Thoracic aorta (tissue), 2 donors: ENCODE measurements around the gene MAP3K14. TPM values are rescaled to one million over a fixed set of nuclear protein-coding genes. Genes with fewer than 3 reads are reported as not detected.

Experiments used
- ATAC-seq: fragments of 150-250 bp; one replicate; pipeline ENCODE4 v1.8.0; 2017; ENCODE audit warnings: low read depth; ENCODE audit not compliant: insufficient number of reproducible peaks, low FRiP score
- DNase-seq: peaks from one replicate; pipeline ENCODE4 v3.0.0-alpha.2; 2020; ENCODE audit warnings: low spot score
- H3K27ac ChIP-seq, 2 donors: fragments of 200-600 bp; sonication (generic); 1 replicate in 1 of 2; 2 replicates in 1 of 2; pipeline ENCODE4 v1.5.1; 2016; ENCODE audit warnings: mild to moderate bottlenecking in 2 of 2, moderate library complexity in 2 of 2
- H3K27me3 ChIP-seq: fragments of 200-600 bp; sonication (generic); replicated peaks from 2 replicates; pipeline ENCODE4 v1.6.0; 2016; ENCODE audit warnings: mild to moderate bottlenecking; ENCODE audit not compliant: insufficient read depth
- H3K36me3 ChIP-seq: fragments of 200-600 bp; sonication (generic); one replicate; pipeline ENCODE4 v1.5.1; 2016
- H3K4me1 ChIP-seq, 2 donors: fragments of 200-600 bp; sonication (generic); 1 replicate in 1 of 2; 2 replicates in 1 of 2; pipeline versions ENCODE4 v1.5.1 to v1.6.0; 2016; ENCODE audit warnings: low read depth in 2 of 2, mild to moderate bottlenecking in 1 of 2; ENCODE audit not compliant: control insufficient read depth in 1 of 2
- H3K4me3 ChIP-seq: fragments of 200-600 bp; sonication (generic); 2 replicates; pipeline ENCODE4 v1.5.1; 2016; ENCODE audit warnings: mild to moderate bottlenecking
- H3K9me3 ChIP-seq: fragments of 200-600 bp; sonication (generic); 2 replicates; pipeline ENCODE4 v1.5.1; 2016
- total RNA-seq, 2 donors: library from RNA; depleted of rRNA; stranded (reverse); fragments of >200 nt; gene quantifications; one replicate each; pipeline versions ENCODE4 v1.1.0 to v1.2.3, GENCODE V29; 2016
- TF ChIP-seq, protein P1 (sequence below): fragments of 200-600 bp; sonication (generic); IDR thresholded peaks from one replicate; pipeline ENCODE4 v1.5.1; 2019; ENCODE audit warnings: antibody characterized with exemption

Gene MAP3K14
- total RNA-seq, 2 donors from 2014 or later: 10.1 to 10.7 TPM

DNA sequence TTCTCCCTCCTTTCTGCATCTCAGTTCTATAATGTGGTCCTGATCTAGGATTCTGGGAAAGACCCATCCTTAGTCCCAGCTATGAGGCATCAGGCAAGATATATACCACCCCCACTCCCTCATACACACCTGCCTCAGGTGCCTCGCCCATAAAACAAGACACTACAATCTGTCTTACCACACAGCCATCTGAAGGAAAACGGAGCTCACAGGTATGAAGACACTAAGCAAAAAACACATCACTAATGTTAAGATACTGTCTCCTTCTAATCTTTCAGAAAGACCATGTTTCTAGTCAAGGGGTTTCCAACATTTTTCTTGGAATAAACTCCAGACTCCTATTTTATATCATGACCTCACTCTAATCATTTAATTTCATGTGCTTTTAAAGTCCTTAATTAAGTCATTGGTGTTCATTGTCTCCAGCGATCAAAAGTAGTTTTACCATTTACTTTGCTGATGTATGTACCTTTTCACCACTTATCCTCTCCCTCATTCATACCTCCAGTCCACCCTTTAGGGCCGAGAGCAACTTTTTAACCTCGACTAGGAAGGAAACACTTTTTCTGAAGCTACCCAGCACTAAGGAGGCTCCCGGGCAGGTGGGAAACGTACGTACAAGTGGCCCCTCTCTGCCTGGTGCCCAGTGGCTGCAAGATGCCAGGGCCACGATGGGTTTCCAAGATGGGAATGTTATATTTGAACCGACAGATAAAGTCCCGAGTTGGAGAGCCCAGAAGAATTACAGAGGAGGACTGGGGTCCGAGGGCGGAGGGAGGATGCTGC is 979 bp downstream of the MAP3K14 start:
- Histone ChIP-seq H3K4me3 (peak overlapping the region; percentile 78), H3K27me3 (no peaks in the 10 kb centered on the region), H3K36me3 (no peaks in the 10 kb centered on the region), H3K27ac (peak overlapping the region; percentile 87), H3K9me3 (no peaks in the 10 kb centered on the region), H3K4me1 (peaks cover 55 to 88% of the 10 kb centered on the region in 2 donors)
- no peak for DNase-seq
- TF ChIP-seq, protein P1, sequence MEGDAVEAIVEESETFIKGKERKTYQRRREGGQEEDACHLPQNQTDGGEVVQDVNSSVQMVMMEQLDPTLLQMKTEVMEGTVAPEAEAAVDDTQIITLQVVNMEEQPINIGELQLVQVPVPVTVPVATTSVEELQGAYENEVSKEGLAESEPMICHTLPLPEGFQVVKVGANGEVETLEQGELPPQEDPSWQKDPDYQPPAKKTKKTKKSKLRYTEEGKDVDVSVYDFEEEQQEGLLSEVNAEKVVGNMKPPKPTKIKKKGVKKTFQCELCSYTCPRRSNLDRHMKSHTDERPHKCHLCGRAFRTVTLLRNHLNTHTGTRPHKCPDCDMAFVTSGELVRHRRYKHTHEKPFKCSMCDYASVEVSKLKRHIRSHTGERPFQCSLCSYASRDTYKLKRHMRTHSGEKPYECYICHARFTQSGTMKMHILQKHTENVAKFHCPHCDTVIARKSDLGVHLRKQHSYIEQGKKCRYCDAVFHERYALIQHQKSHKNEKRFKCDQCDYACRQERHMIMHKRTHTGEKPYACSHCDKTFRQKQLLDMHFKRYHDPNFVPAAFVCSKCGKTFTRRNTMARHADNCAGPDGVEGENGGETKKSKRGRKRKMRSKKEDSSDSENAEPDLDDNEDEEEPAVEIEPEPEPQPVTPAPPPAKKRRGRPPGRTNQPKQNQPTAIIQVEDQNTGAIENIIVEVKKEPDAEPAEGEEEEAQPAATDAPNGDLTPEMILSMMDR: no peak
- ATAC-seq: no peak

DNA sequence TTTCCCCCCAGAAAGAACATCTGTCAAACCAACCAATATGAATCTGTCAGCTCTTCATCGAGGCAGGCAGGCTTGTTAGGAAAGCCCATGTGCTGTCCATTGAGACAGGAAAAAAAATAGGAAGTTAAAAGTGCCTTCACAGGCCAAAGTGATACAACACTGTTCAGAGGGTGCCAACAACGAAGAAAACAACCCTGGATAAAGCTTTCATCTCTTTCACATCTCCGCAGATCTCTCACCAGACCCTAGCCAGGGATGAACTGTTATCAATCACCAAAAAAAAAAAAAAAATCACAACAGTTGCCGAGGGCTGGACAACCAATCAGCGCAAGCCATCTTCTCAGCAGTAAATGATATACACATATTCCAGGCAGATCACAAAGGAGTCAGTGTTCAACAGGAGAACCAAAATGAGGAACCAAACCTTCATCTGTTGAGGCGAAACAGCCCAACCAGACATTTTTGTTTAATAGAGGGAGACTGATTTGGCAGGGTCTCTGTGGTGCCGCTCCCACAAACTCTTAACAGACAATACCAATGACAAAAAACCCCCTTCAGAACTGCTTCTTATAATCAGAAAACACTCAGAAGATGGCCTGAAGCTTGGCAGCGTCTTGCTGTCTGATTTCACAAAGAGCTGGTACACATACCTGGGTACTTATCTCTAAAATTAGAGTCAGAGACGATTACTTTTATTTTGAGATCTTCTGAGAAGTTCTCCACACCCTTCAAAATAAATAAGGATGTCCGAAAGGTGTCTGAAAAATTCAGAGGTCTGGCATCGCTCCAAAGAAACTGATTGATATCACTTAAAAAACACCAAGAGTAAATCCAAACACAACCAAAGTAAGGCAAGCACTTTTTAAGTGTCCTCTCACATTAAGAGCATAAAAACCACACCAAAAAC is 1.8 kb downstream of the MAP3K14 start:
- TF ChIP-seq, protein P1: no peak
- H3K4me3 ChIP-seq: peak overlapping the region; percentile 78
- H3K27ac ChIP-seq: no peak overlapping the region
- H3K4me1 ChIP-seq: peaks cover 62 to 88% of the 10 kb centered on the region in 2 donors
- ATAC-seq (no peak), DNase-seq (no peak)
- H3K36me3 ChIP-seq: no peaks in the 10 kb centered on the region
- no peaks in the 10 kb centered on the region for H3K9me3 ChIP-seq
- H3K27me3 ChIP-seq: no peaks in the 10 kb centered on the region

DNA sequence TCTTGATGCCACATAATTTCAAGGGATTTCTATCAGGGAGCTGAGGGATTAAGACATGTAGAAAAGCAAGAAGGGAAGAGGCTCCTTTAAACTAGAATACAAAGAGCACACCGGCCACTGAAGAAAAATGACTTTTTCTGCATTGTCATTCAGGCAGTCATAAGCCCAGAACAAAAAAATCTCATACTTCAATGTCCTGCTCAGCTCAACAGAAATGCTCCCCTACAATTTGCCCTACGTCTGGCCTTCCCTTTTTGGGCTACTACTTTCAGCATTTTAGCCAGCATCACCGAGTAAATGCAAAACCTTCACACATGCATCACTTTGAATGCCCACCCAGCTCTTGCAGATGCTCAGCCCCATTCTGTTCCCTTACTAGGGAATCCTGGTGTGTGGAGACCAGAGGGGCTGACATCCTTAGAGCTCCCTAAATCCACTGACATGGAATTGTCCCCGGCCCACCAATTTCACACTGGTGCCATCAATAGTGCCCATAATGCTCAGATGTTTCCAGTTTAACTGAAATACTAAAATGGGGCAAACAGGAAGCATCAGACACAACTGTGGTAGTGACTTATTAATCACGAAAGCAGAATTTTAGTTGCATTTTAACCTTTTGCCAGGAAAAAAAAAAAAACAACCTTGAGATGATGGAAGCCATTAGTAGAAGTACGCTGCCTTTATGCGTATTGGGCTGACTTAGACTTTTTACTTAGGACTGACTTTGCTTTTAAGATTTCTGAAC is 2.7 kb downstream of the MAP3K14 start:
- peak overlapping the region; percentile 78 for H3K4me3 ChIP-seq
- no peaks in the 10 kb centered on the region for H3K36me3 ChIP-seq
- no peaks in the 10 kb centered on the region for H3K27me3 ChIP-seq
- ATAC-seq: no peak
- H3K9me3 ChIP-seq: no peaks in the 10 kb centered on the region
- TF ChIP-seq, protein P1: no peak
- DNase-seq: no peak
- H3K4me1 ChIP-seq: peaks cover 62 to 80% of the 10 kb centered on the region in 2 donors
- no peak overlapping the region for H3K27ac ChIP-seq

DNA sequence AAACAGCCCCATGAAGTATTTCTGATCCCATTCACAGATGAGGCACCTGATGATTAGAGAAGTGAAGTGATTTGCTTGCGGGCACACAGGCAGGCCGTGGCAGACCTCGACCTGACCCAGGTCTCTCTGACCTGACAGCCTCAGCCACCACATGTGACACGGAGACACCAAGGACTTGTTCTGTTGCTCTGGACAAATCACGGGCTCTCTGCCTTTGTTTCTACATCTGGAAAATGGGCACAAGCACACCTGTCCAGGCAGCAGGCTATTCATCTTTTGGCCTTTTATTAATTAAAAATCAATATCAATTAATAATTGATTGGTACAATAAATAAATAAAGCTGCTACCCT is 3.4 kb downstream of the MAP3K14 start:
- H3K36me3 ChIP-seq: no peaks in the 10 kb centered on the region
- TF ChIP-seq, protein P1: no peak
- DNase-seq: no peak
- H3K9me3 ChIP-seq: no peaks in the 10 kb centered on the region
- H3K4me3 ChIP-seq: no peak overlapping the region
- ATAC-seq: no peak
- H3K27ac ChIP-seq: peak overlapping the region in 1 of 2 donors; percentile 68
- no peaks in the 10 kb centered on the region for H3K27me3 ChIP-seq
- peaks cover 59 to 74% of the 10 kb centered on the region in 2 donors for H3K4me1 ChIP-seq
